B cell (primary cell): Measurements from ENCODE around the gene DPYSL4.

Experiments used
- CTCF ChIP-seq: fragments of 200-600 bp; IDR thresholded peaks from one replicate; pipeline ENCODE4 v1.8.0; 2022; ENCODE audit warnings: antibody characterized with exemption, mild to moderate bottlenecking
- EZH2 ChIP-seq: IDR thresholded peaks from 2 replicates; pipeline ENCODE4 v1.6.1; 2012; ENCODE audit warnings: borderline replicate concordance, low read depth, mild to moderate bottlenecking, moderate library complexity, low read length; ENCODE audit not compliant: insufficient read depth, poor library complexity, severe bottlenecking

GRCh38 chr10:132249824-132250375 lies 63.2 kb downstream of the DPYSL4 start:
- no peak for TF ChIP-seq CTCF
- TF ChIP-seq EZH2 = no peak
